GM12878 (cell line): ENCODE data around the gene ZNF519. TPM values are rescaled to one million over a fixed set of nuclear protein-coding genes. Genes with fewer than 3 reads are reported as not detected.

Source experiments
- ATAC-seq: fragments of 200-7000 bp; cut with Tn5 transposase; 3 replicates; pipeline ENCODE4 v1.9.1; 2020; ENCODE audit warnings: mild to moderate bottlenecking, moderate library complexity
- BruUV-seq: library from RNA; stranded (reverse); fragments of 400-500 nt; replicated peaks from 2 replicates; lab custom pipeline; 2021; lab: Mats Ljungman, UMichigan
- CTCF ChIA-PET: fragments of 300-600 bp; sonication (Branson Sonifier 250); formaldehyde crosslinking; extraction: SDS; loops from one replicate; lab custom pipeline; 2021; ENCODE audit warnings: inconsistent platforms; lab: Yijun Ruan, JAX
- POLR2A ChIA-PET: fragments of 350-600 bp; formaldehyde crosslinking; extraction: SDS; loops from one replicate; lab custom pipeline; 2021; ENCODE audit warnings: inconsistent platforms; lab: Charles Lee
- RAD21 ChIA-PET: fragments of 300-600 bp; sonication (Branson Sonifier 250); formaldehyde crosslinking; loops from one replicate; lab custom pipeline; 2023; ENCODE audit warnings: antibody characterized with exemption; ENCODE audit not compliant: unreplicated experiment; lab: Charles Lee
- SMC1A ChIA-PET: fragments of 300-600 bp; sonication (Branson Sonifier 250); formaldehyde crosslinking; loops from one replicate; lab custom pipeline; 2023; ENCODE audit not compliant: unreplicated experiment, uncharacterized antibody; lab: Charles Lee
- DNase-seq: peaks from one replicate; pipeline ENCODE4 v3.0.0-alpha.2; 2011; ENCODE audit warnings: low read depth, low spot score
- FAIRE-seq: peaks from 3 replicates; lab custom pipeline; 2011; peaks lifted over from hg19 to GRCh38; lab: Jason Lieb, UNC
- H2AFZ ChIP-seq: 2 replicates; pipeline ENCODE4 v1.6.0; 2011; ENCODE audit warnings: low read depth, low read length, control low read depth; ENCODE audit not compliant: control insufficient read depth
- H3K27ac ChIP-seq: 2 replicates; pipeline ENCODE4 v1.5.1; 2011; ENCODE audit warnings: control low read depth; ENCODE audit not compliant: control insufficient read depth, insufficient read depth
- H3K27me3 ChIP-seq, 2 experiments: replicated peaks in 1 of 2; 2 replicates each; pipeline versions ENCODE4 v1.6.0 to v1.6.1; 2011; ENCODE audit warnings: low read length in 1 of 2; ENCODE audit not compliant: control insufficient read depth in 2 of 2, insufficient read depth in 2 of 2
- H3K36me3 ChIP-seq, 2 experiments: 2 replicates each; pipeline ENCODE4 v1.5.1; 2011; ENCODE audit warnings: low read length in 1 of 2; ENCODE audit not compliant: control insufficient read depth in 2 of 2, insufficient read depth in 2 of 2
- H3K4me1 ChIP-seq: 2 replicates; pipeline ENCODE4 v1.6.1; 2011; ENCODE audit warnings: mild to moderate bottlenecking, low read length, moderate library complexity, mixed read lengths; ENCODE audit not compliant: control insufficient read depth, insufficient read depth
- H3K4me2 ChIP-seq: 2 replicates; pipeline ENCODE4 v1.6.0; 2011; ENCODE audit warnings: control low read depth; ENCODE audit not compliant: control insufficient read depth, insufficient read depth
- H3K4me3 ChIP-seq: fragments of 200-600 bp; sonication (generic); 2 replicates; pipeline ENCODE4 v1.5.1; 2016
- H3K79me2 ChIP-seq: 2 replicates; pipeline ENCODE4 v1.6.0; 2011; ENCODE audit warnings: low read length; ENCODE audit not compliant: control insufficient read depth, insufficient read depth
- H3K9ac ChIP-seq: 2 replicates; pipeline ENCODE4 v1.8.0; 2011; ENCODE audit warnings: low read length, control low read depth, mixed read lengths; ENCODE audit not compliant: control insufficient read depth, insufficient read depth
- H3K9me3 ChIP-seq: replicated peaks from 3 replicates; pipeline ENCODE4 v1.5.1; 2011; ENCODE audit warnings: mild to moderate bottlenecking, low read length; ENCODE audit not compliant: control insufficient read depth, insufficient read depth
- H4K20me1 ChIP-seq: 2 replicates; pipeline ENCODE4 v1.6.0; 2011; ENCODE audit not compliant: control insufficient read depth, insufficient read depth
- BACH1 ChIP-seq: fragments of 450-650 bp; IDR thresholded peaks from 2 replicates; pipeline ENCODE4 v1.6.1; 2017; ENCODE audit warnings: mild to moderate bottlenecking, borderline replicate concordance
- BHLHE40 ChIP-seq, 2 experiments: fragments of 450-650 bp in 1 of 2; IDR thresholded peaks; 2 replicates each; pipeline ENCODE4 v1.6.1; 2011 to 2017; ENCODE audit warnings: low read depth in 2 of 2, borderline replicate concordance in 1 of 2, improper control_type of control experiment in 1 of 2, low read length in 1 of 2, mild to moderate bottlenecking in 1 of 2
- CBX5 ChIP-seq: sonication (generic); IDR thresholded peaks from 2 replicates; pipeline ENCODE4 v1.6.1; 2016; ENCODE audit warnings: low read depth, moderate library complexity, mild to moderate bottlenecking, inconsistent platforms
- CEBPZ ChIP-seq: fragments of 150-350 bp; IDR thresholded peaks from 2 replicates; pipeline ENCODE4 v1.6.1; 2016; ENCODE audit warnings: low read depth, low read length
- EGR1 ChIP-seq, 2 experiments: IDR thresholded peaks; 1 replicate in 1 of 2; 2 replicates in 1 of 2; pipeline ENCODE4 v1.6.1; 2011 to 2012; ENCODE audit warnings: low read depth in 2 of 2, low read length in 2 of 2, borderline replicate concordance in 1 of 2, mild to moderate bottlenecking in 1 of 2, moderate library complexity in 1 of 2
- PML ChIP-seq: IDR thresholded peaks from 2 replicates; pipeline ENCODE4 v1.6.1; 2012; ENCODE audit warnings: low read length, inconsistent platforms
- REST ChIP-seq: IDR thresholded peaks from 2 replicates; pipeline ENCODE4 v1.6.1; 2012; ENCODE audit warnings: mild to moderate bottlenecking, low read depth, low read length
- SIN3A ChIP-seq: IDR thresholded peaks from 2 replicates; pipeline ENCODE4 v1.6.1; 2012; ENCODE audit warnings: low read depth, low read length, improper control_type of control experiment
- SMAD5 ChIP-seq: IDR thresholded peaks from 2 replicates; pipeline ENCODE4 v1.6.1; 2016; ENCODE audit warnings: antibody characterized with exemption, low read depth
- SREBF1 ChIP-seq: IDR thresholded peaks from 2 replicates; pipeline ENCODE4 v1.6.1; 2012; ENCODE audit warnings: mild to moderate bottlenecking, low read length
- TCF12 ChIP-seq: IDR thresholded peaks from 2 replicates; pipeline ENCODE4 v1.6.1; 2011; ENCODE audit warnings: low read depth, mild to moderate bottlenecking, low read length
- TCF3 ChIP-seq: IDR thresholded peaks from 2 replicates; pipeline ENCODE4 v1.6.1; 2012; ENCODE audit warnings: low read depth, mild to moderate bottlenecking, low read length, borderline replicate concordance; ENCODE audit not compliant: insufficient read depth
- ZNF207 ChIP-seq: fragments of 450-650 bp; IDR thresholded peaks from 2 replicates; pipeline ENCODE4 v1.6.1; 2014; ENCODE audit warnings: antibody characterized with exemption, mild to moderate bottlenecking, borderline replicate concordance
- ZNF24 ChIP-seq: fragments of 450-650 bp; IDR thresholded peaks from 2 replicates; pipeline ENCODE4 v1.6.1; 2017; ENCODE audit warnings: antibody characterized with exemption, mild to moderate bottlenecking
- ZZZ3 ChIP-seq: IDR thresholded peaks from 2 replicates; pipeline ENCODE4 v1.6.1; 2011; ENCODE audit warnings: low read depth; ENCODE audit not compliant: control insufficient read depth, insufficient read length
- WGBS: methylation state at CpG from one replicate; pipeline ENCODE4 v1.1.6; 2016; ENCODE audit warnings: low lambda C conversion rate; ENCODE audit not compliant: insufficient replicate concordance, insufficient coverage; ENCODE audit errors: missing lambda C conversion rate; 5-methylcytosine and 5-hydroxymethylcytosine counted together
- in situ Hi-C: fragments of 300-500 bp; cut with MboI; formaldehyde crosslinking; loops from 9 replicates; pipeline ENCODE4 v1.14.3; 2018; ENCODE audit warnings: mixed read lengths
- intact Hi-C: fragments of 100-400 bp; cut with micrococcal nuclease; formaldehyde crosslinking; loops from one replicate; pipeline ENCODE4 v1.14.2; 2022; ENCODE audit not compliant: unreplicated experiment
- polyA plus RNA-seq, 11 experiments: library from polyadenylated mRNA; depleted of rRNA in 4 of 11; unstranded in 6 of 11; stranded (reverse) in 5 of 11; fragments of >200 nt; fragmentation: Nextera tagmentation in 4 of 11; fragmentation: Illumina TruSeq in 1 of 11; extraction: Ambion mirVana in 4 of 11; extraction: Trizol in 1 of 11; gene quantifications; 1 replicate in 1 of 11; 2 replicates in 10 of 11; pipeline versions ENCODE4 v1.2.1 to v1.2.3, GENCODE V29; 2011 to 2016; ENCODE audit warnings: inconsistent platforms in 2 of 11, missing spikeins in 2 of 11, low read depth in 1 of 11
- total RNA-seq, 4 experiments: library from RNA; depleted of rRNA in 3 of 4; stranded (reverse); fragments of >200 nt in 3 of 4; fragmentation: Illumina TruSeq in 1 of 4; extraction: Trizol in 1 of 4; gene quantifications; 2 replicates each; pipeline versions ENCODE4 v1.2.1 to v1.2.3, GENCODE V29; 2013 to 2021

The ZNF519 gene
- total and polyA plus RNA-seq, 10 of the 15 experiments (the other 5 are each of a cell fraction or from before 2014, with no cell fraction given): 8.9 to 24.2 (median 13.8) TPM

GRCh38 chr18:14089781-14090180 is 42.5 kb downstream of the ZNF519 start:
- FAIRE-seq (no peak), ATAC-seq (no peak), DNase-seq (no peak)
- Histone ChIP-seq H3K4me1 (no peaks in the 10 kb centered on the region), H4K20me1 (no peaks in the 10 kb centered on the region), H3K9ac (no peak overlapping the region), H2AFZ (no peak overlapping the region), H3K27ac (no peak overlapping the region), H3K79me2 (no peaks in the 10 kb centered on the region), H3K27me3 (no peaks in the 10 kb centered on the region), H3K9me3 (no peaks in the 10 kb centered on the region), H3K36me3 (no peaks in the 10 kb centered on the region), H3K4me2 (no peak overlapping the region), H3K4me3 (no peak overlapping the region)
- in situ Hi-C loops (loop anchor here (5.0 to 25.0 kb wide), 3 partner anchors 215 to 298 kb away; no protein-coding TSS in a partner anchor), intact Hi-C loops (no loop called here)
- BruUV-seq: no TSS peak
- POLR2A ChIA-PET: no interaction called here
- no peak for TF ChIP-seq TCF12
- TF ChIP-seq SIN3A: no peak
- TF ChIP-seq SMAD5: no peak
- TF ChIP-seq SREBF1: no peak
- TF ChIP-seq CBX5: no peak
- no peak for TF ChIP-seq TCF3
- TF ChIP-seq PML: no peak
- TF ChIP-seq ZNF24: no peak
- no peak for TF ChIP-seq BHLHE40 (IDR thresholded peaks at IDR 0.05; ENCODE audit: borderline replicate concordance in 1 of 2, low read depth in 2 of 2, low read length in 1 of 2)
- no peak for TF ChIP-seq BACH1
- no peak for TF ChIP-seq ZNF207
- TF ChIP-seq CEBPZ: no peak
- TF ChIP-seq REST: no peak
- no peak for TF ChIP-seq EGR1 (IDR thresholded peaks at IDR 0.05; ENCODE audit: borderline replicate concordance in 1 of 2, low read depth in 2 of 2, low read length in 2 of 2)
- no peak for TF ChIP-seq ZZZ3
- SMC1A ChIA-PET: no interaction called here
- CTCF ChIA-PET: no interaction called here
- 98% methylated on average over 10 of the region's 10 CpGs for WGBS
- RAD21 ChIA-PET: no interaction called here
